Ishikawa (cell line): ENCODE results near the gene REXO1.

Experiments used
- CEBPB ChIP-seq: IDR thresholded peaks from 2 replicates; pipeline ENCODE4 v1.6.1; 2012
- CREB1 ChIP-seq: IDR thresholded peaks from 2 replicates; pipeline ENCODE4 v1.6.1; 2012; ENCODE audit warnings: low read depth
- EGR1 ChIP-seq: IDR thresholded peaks from 2 replicates; pipeline ENCODE4 v1.6.1; 2012
- EP300 ChIP-seq: IDR thresholded peaks from 2 replicates; pipeline ENCODE4 v1.6.1; 2012; ENCODE audit warnings: borderline replicate concordance
- FOXM1 ChIP-seq: IDR thresholded peaks from 2 replicates; pipeline ENCODE4 v1.6.1; 2012; ENCODE audit warnings: low read depth, borderline replicate concordance
- MAX ChIP-seq: IDR thresholded peaks from 2 replicates; pipeline ENCODE4 v1.6.1; 2012
- NFIC ChIP-seq: IDR thresholded peaks from 2 replicates; pipeline ENCODE4 v1.6.1; 2012
- RAD21 ChIP-seq: IDR thresholded peaks from 2 replicates; pipeline ENCODE4 v1.6.1; 2012; ENCODE audit warnings: low read depth
- REST ChIP-seq: IDR thresholded peaks from 2 replicates; pipeline ENCODE4 v1.6.1; 2012; ENCODE audit warnings: low read depth, mild to moderate bottlenecking
- TAF1 ChIP-seq: IDR thresholded peaks from 2 replicates; pipeline ENCODE4 v1.6.1; 2012; ENCODE audit warnings: low read depth, mild to moderate bottlenecking
- TCF12 ChIP-seq: IDR thresholded peaks from 2 replicates; pipeline ENCODE4 v1.6.1; 2012; ENCODE audit warnings: low read depth
- TEAD4 ChIP-seq: IDR thresholded peaks from 2 replicates; pipeline ENCODE4 v1.6.1; 2012
- USF1 ChIP-seq: IDR thresholded peaks from 2 replicates; pipeline ENCODE4 v1.6.1; 2012
- YY1 ChIP-seq: IDR thresholded peaks from 2 replicates; pipeline ENCODE4 v1.6.1; 2012; ENCODE audit warnings: low read depth
- ZBTB7A ChIP-seq: IDR thresholded peaks from 2 replicates; pipeline ENCODE4 v1.6.1; 2012; ENCODE audit warnings: low read depth

The REXO1 gene

GRCh38 chr19:1850809-1851653 is 2.7 kb upstream of the REXO1 start:
- TF ChIP-seq CREB1 = no peak
- no peak for TF ChIP-seq RAD21
- TF ChIP-seq ZBTB7A = no peak
- no peak for TF ChIP-seq TAF1
- no peak for TF ChIP-seq EP300
- TF ChIP-seq EGR1 = no peak
- no peak for TF ChIP-seq NFIC

GRCh38 chr19:1849886-1850398 is 1.7 kb upstream of the REXO1 start:
- TF ChIP-seq YY1 (no peak), FOXM1 (no peak), REST (no peak), NFIC (no peak), TAF1 (no peak), CREB1 (no peak), EGR1 (no peak), TCF12 (no peak), RAD21 (no peak), EP300 (no peak), CEBPB (no peak), ZBTB7A (no peak)

- TF ChIP-seq CREB1 (no peak), ZBTB7A (no peak), TCF12 (no peak), YY1 (no peak), EP300 (no peak), TAF1 (no peak), MAX (no peak), CEBPB (no peak), NFIC (no peak), EGR1 (no peak), TEAD4 (no peak)
These were observed 820 bp upstream of the REXO1 start for GRCh38 chr19:1849132-1849474.

- no peak for TF ChIP-seq RAD21
- no peak for TF ChIP-seq EP300
- TF ChIP-seq TCF12 = no peak
- no peak for TF ChIP-seq FOXM1
These were observed 442 bp downstream of the REXO1 start for GRCh38 chr19:1847684-1848398.

GRCh38 chr19:1847348-1847683 is 967 bp downstream of the REXO1 start:
- TF ChIP-seq NFIC (no peak), TCF12 (no peak), CEBPB (no peak), TAF1 (no peak), RAD21 (no peak), MAX (no peak), USF1 (no peak), ZBTB7A (no peak), CREB1 (no peak), REST (no peak), TEAD4 (no peak), EP300 (no peak)

- TF ChIP-seq EGR1 (no peak), TCF12 (no peak), USF1 (no peak), REST (no peak)
These were observed 1.6 kb downstream of the REXO1 start for GRCh38 chr19:1846517-1847204.
